H1 (cell line): ENCODE measurements around the gene ADA. TPM values are rescaled to one million over a fixed set of nuclear protein-coding genes. Genes with fewer than 3 reads are reported as not detected.

Experiments used
- CTCF ChIA-PET: fragments of 300-600 bp; sonication (Branson Sonifier 250); formaldehyde crosslinking; loops from one replicate; lab custom pipeline; 2021; ENCODE audit not compliant: partially characterized antibody; lab: Charles Lee
- POLR2A ChIA-PET: fragments of 300-600 bp; sonication (Branson Sonifier 250); formaldehyde crosslinking; loops from one replicate; lab custom pipeline; 2021; ENCODE audit warnings: inconsistent platforms; ENCODE audit not compliant: partially characterized antibody; lab: Charles Lee
- DNase-seq, 2 experiments: peaks; one replicate each; pipeline versions ENCODE4 v3.0.0 to v3.0.0-alpha.2; 2010 to 2022; ENCODE audit warnings: low spot score in 2 of 2, low read depth in 1 of 2, mixed read lengths in 1 of 2
- FAIRE-seq: peaks from 2 replicates; lab custom pipeline; 2011; peaks lifted over from hg19 to GRCh38; lab: Jason Lieb, UNC
- H2AFZ ChIP-seq: 2 replicates; pipeline ENCODE4 v1.8.1; 2012; ENCODE audit warnings: low read length, inconsistent platforms
- H2AK5ac ChIP-seq: 2 replicates; pipeline ENCODE4 v1.6.1; 2013; ENCODE audit warnings: low read depth, low read length
- H2BK120ac ChIP-seq: replicated peaks from 2 replicates; pipeline ENCODE3; 2013; ENCODE audit warnings: low read depth, low read length, inconsistent platforms
- H2BK12ac ChIP-seq: 2 replicates; pipeline ENCODE4 v1.6.1; 2013; ENCODE audit warnings: low read depth, low read length
- H2BK15ac ChIP-seq: 2 replicates; pipeline ENCODE4 v1.6.1; 2013; ENCODE audit warnings: low read length
- H2BK20ac ChIP-seq: 2 replicates; pipeline ENCODE4 v1.6.1; 2013; ENCODE audit warnings: low read length
- H2BK5ac ChIP-seq: 2 replicates; pipeline ENCODE4 v1.6.1; 2013; ENCODE audit warnings: low read depth, low read length
- H3K14ac ChIP-seq: 2 replicates; pipeline ENCODE4 v1.6.1; 2013; ENCODE audit warnings: inconsistent platforms; ENCODE audit not compliant: insufficient read length
- H3K18ac ChIP-seq: 2 replicates; pipeline ENCODE4 v1.6.1; 2013; ENCODE audit warnings: low read length; ENCODE audit errors: extremely low read depth
- H3K23ac ChIP-seq: 2 replicates; pipeline ENCODE4 v1.6.1; 2013; ENCODE audit warnings: inconsistent platforms; ENCODE audit not compliant: insufficient read length
- H3K23me2 ChIP-seq: 2 replicates; pipeline ENCODE4 v1.6.1; 2013; ENCODE audit warnings: low read depth, low read length
- H3K27ac ChIP-seq: 2 replicates; pipeline ENCODE4 v1.6.1; 2011; ENCODE audit warnings: low read depth, low read length, inconsistent platforms
- H3K27me3 ChIP-seq, 4 experiments: replicated peaks in 1 of 4; 1 replicate in 1 of 4; 2 replicates in 3 of 4; pipeline versions ENCODE4 v1.6.1 to v1.8.1; 2011 to 2013; ENCODE audit warnings: low read length in 3 of 4, mild to moderate bottlenecking in 3 of 4, inconsistent platforms in 2 of 4, mixed read lengths in 2 of 4, moderate library complexity in 1 of 4; ENCODE audit not compliant: control insufficient read depth in 3 of 4, insufficient read depth in 3 of 4; ENCODE audit errors: extremely low read depth in 1 of 4
- H3K36me3 ChIP-seq, 4 experiments: 2 replicates each; pipeline versions ENCODE4 v1.6.1 to v1.8.1; 2011 to 2013; ENCODE audit warnings: mild to moderate bottlenecking in 4 of 4, low read length in 3 of 4, moderate library complexity in 2 of 4, control low read depth in 1 of 4, inconsistent platforms in 1 of 4; ENCODE audit not compliant: insufficient read depth in 4 of 4, control insufficient read depth in 2 of 4
- H3K4ac ChIP-seq: replicated peaks from 2 replicates; pipeline ENCODE3; 2013; ENCODE audit warnings: low read length, low read depth, mixed read lengths, inconsistent platforms; ENCODE audit not compliant: insufficient read length
- H3K4me1 ChIP-seq, 4 experiments: replicated peaks in 1 of 4; 1 replicate in 1 of 4; 2 replicates in 3 of 4; pipeline versions ENCODE4 v1.6.1 to v1.8.1; 2011 to 2013; ENCODE audit warnings: low read length in 3 of 4, inconsistent platforms in 2 of 4, mixed read lengths in 1 of 4; ENCODE audit not compliant: insufficient read depth in 4 of 4, control insufficient read depth in 3 of 4
- H3K4me2 ChIP-seq, 2 experiments: 2 replicates each; pipeline versions ENCODE4 v1.6.1 to v1.8.1; 2011 to 2013; ENCODE audit warnings: low read depth in 2 of 2, low read length in 2 of 2, control low read depth in 1 of 2, inconsistent platforms in 1 of 2, mild to moderate bottlenecking in 1 of 2; ENCODE audit not compliant: insufficient read depth in 1 of 2
- H3K4me3 ChIP-seq, 4 experiments: fragments of 200-600, 300-600 bp in 1 of 4; sonication (generic), shearing (Covaris generic), sonication (Bioruptor Twin) in 1 of 4; 2 replicates each; pipeline versions ENCODE4 v1.5.1 to v1.8.1; 2011 to 2016; ENCODE audit warnings: low read length in 4 of 4, low read depth in 3 of 4, control low read depth in 2 of 4, inconsistent platforms in 2 of 4, mild to moderate bottlenecking in 2 of 4, mixed read lengths in 1 of 4, moderate library complexity in 1 of 4; ENCODE audit not compliant: insufficient read depth in 2 of 4; ENCODE audit errors: extremely low read depth in 1 of 4
- H3K56ac ChIP-seq: replicated peaks from 2 replicates; pipeline ENCODE3; 2013; ENCODE audit warnings: low read depth, mild to moderate bottlenecking, mixed read lengths, low read length, inconsistent platforms; ENCODE audit not compliant: insufficient read length
- H3K79me1 ChIP-seq: 2 replicates; pipeline ENCODE4 v1.6.1; 2013; ENCODE audit warnings: low read depth, low read length, control low read depth
- H3K79me2 ChIP-seq, 2 experiments: 2 replicates each; pipeline versions ENCODE4 v1.6.1 to v1.8.1; 2012 to 2013; ENCODE audit warnings: low read length in 2 of 2, mild to moderate bottlenecking in 2 of 2, inconsistent platforms in 1 of 2; ENCODE audit not compliant: insufficient read depth in 2 of 2, control insufficient read depth in 1 of 2
- H3K9ac ChIP-seq, 4 experiments: replicated peaks in 1 of 4; 1 replicate in 1 of 4; 2 replicates in 3 of 4; pipeline versions ENCODE4 v1.6.1 to v1.8.1; 2011 to 2013; ENCODE audit warnings: low read depth in 3 of 4, low read length in 3 of 4, control low read depth in 2 of 4, mild to moderate bottlenecking in 2 of 4, moderate library complexity in 2 of 4, inconsistent platforms in 1 of 4; ENCODE audit errors: extremely low read depth in 1 of 4
- H3K9me3 ChIP-seq, 2 experiments: 2 replicates each; pipeline versions ENCODE4 v1.6.1 to v1.8.1; 2012 to 2013; ENCODE audit warnings: mild to moderate bottlenecking in 2 of 2, moderate library complexity in 2 of 2, control low read depth in 1 of 2, inconsistent platforms in 1 of 2, low read depth in 1 of 2, low read length in 1 of 2, mixed read lengths in 1 of 2; ENCODE audit not compliant: insufficient read depth in 2 of 2
- H4K20me1 ChIP-seq, 2 experiments: replicated peaks in 1 of 2; 2 replicates each; pipeline versions ENCODE3 to v1.8.1; 2011 to 2013; ENCODE audit warnings: inconsistent platforms in 2 of 2, low read length in 2 of 2, mild to moderate bottlenecking in 1 of 2; ENCODE audit not compliant: insufficient read depth in 2 of 2, control insufficient read depth in 1 of 2
- H4K5ac ChIP-seq: 2 replicates; pipeline ENCODE4 v1.6.1; 2013; ENCODE audit warnings: low read length, low read depth, mixed read lengths, inconsistent platforms; ENCODE audit not compliant: insufficient read length
- H4K8ac ChIP-seq: 2 replicates; pipeline ENCODE4 v1.8.0; 2013; ENCODE audit warnings: mild to moderate bottlenecking, moderate library complexity, low read length, inconsistent platforms; ENCODE audit not compliant: insufficient read depth; ENCODE audit errors: extremely low read depth
- H4K91ac ChIP-seq: replicated peaks from 2 replicates; pipeline ENCODE3; 2013; ENCODE audit warnings: low read length, mixed read lengths, inconsistent platforms; ENCODE audit not compliant: insufficient read length
- BACH1 ChIP-seq: IDR thresholded peaks from 2 replicates; pipeline ENCODE4 v1.6.1; 2012; ENCODE audit warnings: low read length, improper control_type of control experiment
- EGR1 ChIP-seq: IDR thresholded peaks from 2 replicates; pipeline ENCODE4 v1.6.1; 2011; ENCODE audit warnings: low read depth, low read length, borderline replicate concordance
- EP300 ChIP-seq, 2 experiments: IDR thresholded peaks; 1 replicate in 1 of 2; 2 replicates in 1 of 2; pipeline ENCODE4 v1.6.1; 2011 to 2012; ENCODE audit warnings: low read depth in 2 of 2, low read length in 2 of 2, mild to moderate bottlenecking in 2 of 2, borderline replicate concordance in 1 of 2, inconsistent platforms in 1 of 2, moderate library complexity in 1 of 2
- FOSL1 ChIP-seq: IDR thresholded peaks from 2 replicates; pipeline ENCODE4 v1.6.1; 2011; ENCODE audit warnings: mild to moderate bottlenecking, low read depth, low read length, moderate library complexity; ENCODE audit not compliant: insufficient read depth
- GTF2F1 ChIP-seq: IDR thresholded peaks from 2 replicates; pipeline ENCODE4 v1.6.1; 2012; ENCODE audit warnings: low read depth, low read length, improper control_type of control experiment, borderline replicate concordance
- MAFK ChIP-seq: IDR thresholded peaks from 2 replicates; pipeline ENCODE4 v1.6.1; 2012; ENCODE audit warnings: low read depth, mild to moderate bottlenecking, improper control_type of control experiment, low read length
- RAD21 ChIP-seq, 2 experiments: IDR thresholded peaks in 1 of 2; conservative IDR thresholded peaks in 1 of 2; 2 replicates each; pipeline ENCODE4 v1.6.1; 2011; ENCODE audit warnings: low read depth in 2 of 2, low read length in 2 of 2, improper control_type of control experiment in 1 of 2, inconsistent platforms in 1 of 2, mild to moderate bottlenecking in 1 of 2, moderate library complexity in 1 of 2
- SP1 ChIP-seq: IDR thresholded peaks from 2 replicates; pipeline ENCODE4 v1.6.1; 2011; ENCODE audit warnings: low read depth, low read length
- SP4 ChIP-seq: IDR thresholded peaks from 2 replicates; pipeline ENCODE4 v1.6.1; 2012; ENCODE audit warnings: low read length, inconsistent platforms
- YY1 ChIP-seq: IDR thresholded peaks from 2 replicates; pipeline ENCODE4 v1.6.1; 2011; ENCODE audit warnings: low read depth, mild to moderate bottlenecking, low read length
- ZNF274 ChIP-seq: IDR thresholded peaks from 2 replicates; pipeline ENCODE4 v1.7.0; 2012; ENCODE audit warnings: low read length, borderline replicate concordance; ENCODE audit errors: extremely low read depth
- WGBS, 2 experiments: shearing (Covaris generic) in 1 of 2; methylation state at CpG; one replicate each; pipeline versions ENCODE4 v1.1.6 to v1.1.7; 2013 to 2015; ENCODE audit warnings: low lambda C conversion rate in 2 of 2, mixed read lengths in 2 of 2, inconsistent platforms in 1 of 2, low coverage in 1 of 2, missing lambda C conversion rate in 1 of 2; ENCODE audit not compliant: insufficient replicate concordance in 2 of 2, insufficient coverage in 1 of 2, insufficient read length in 1 of 2; ENCODE audit errors: extremely low coverage in 1 of 2, missing lambda C conversion rate in 1 of 2; 5-methylcytosine and 5-hydroxymethylcytosine counted together
- polyA plus RNA-seq, 7 experiments: library from polyadenylated mRNA; depleted of rRNA in 3 of 7; stranded (reverse) in 5 of 7; unstranded in 2 of 7; fragments of >200 nt in 5 of 7; fragments of 200-250 nt in 2 of 7; gene quantifications; 1 replicate in 5 of 7; 2 replicates in 1 of 7; 4 replicates in 1 of 7; pipeline versions ENCODE4 v1.2.1 to v1.2.3, GENCODE V29; 2011 to 2013; ENCODE audit warnings: missing spikeins in 2 of 7, mixed read lengths in 2 of 7
- total RNA-seq: library from RNA; stranded (reverse); fragmentation: NEBNext Ultra II Directional; extraction: Animal tissue kit (Norgen Biotek cat#: 25700); gene quantifications from 2 replicates; pipeline ENCODE4 v1.2.1, GENCODE V29; 2021
- TF ChIP-seq, protein P1 (sequence below): IDR thresholded peaks from 2 replicates; pipeline ENCODE4 v1.6.1; 2012; ENCODE audit warnings: inconsistent platforms
- TF ChIP-seq, protein P2 (sequence below): IDR thresholded peaks from 2 replicates; pipeline ENCODE4 v1.6.1; 2012; ENCODE audit warnings: inconsistent platforms

Gene ADA
- total and polyA plus RNA-seq, 2 of the 8 experiments (the other 6 are each of a cell fraction or from before 2014, with no cell fraction given) = 19.9 to 32.8 TPM

DNA sequence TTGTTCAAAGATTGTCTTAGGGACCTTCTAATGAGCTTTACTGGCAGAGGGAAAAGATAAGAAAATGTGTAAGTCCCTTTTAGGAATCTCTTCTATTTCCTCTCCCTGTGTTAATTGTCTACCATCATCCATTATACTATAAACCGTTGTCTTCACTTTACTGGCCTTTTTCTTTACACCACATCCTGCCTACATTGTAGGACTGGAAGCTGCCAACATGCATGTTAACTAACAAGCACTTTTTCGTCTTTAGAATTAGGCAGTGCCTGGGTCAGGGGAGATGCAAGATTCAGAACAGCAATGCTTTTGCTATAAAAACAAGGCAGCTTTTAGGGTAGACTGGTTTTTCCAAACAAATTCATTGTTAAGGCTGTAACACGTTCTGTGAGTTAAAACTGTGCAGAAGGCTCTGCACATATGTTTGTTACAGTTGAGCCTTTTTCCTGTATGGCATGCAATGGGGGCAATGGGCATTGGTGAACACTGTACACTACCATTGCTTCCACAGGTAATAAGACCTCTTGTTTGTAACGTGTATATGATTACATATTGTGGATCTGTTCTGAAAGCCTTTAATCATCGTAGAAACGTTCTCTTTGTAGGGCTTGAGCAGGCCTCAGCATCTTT, 80.0 kb downstream of the ADA start:
- Histone ChIP-seq H3K27ac (no peak overlapping the region), H3K4me1 (peaks cover 0 to 3% (median 0%) of the 10 kb centered on the region in 4 experiments; a peak in 1 of 7 replicates)
- TF ChIP-seq EP300 (IDR thresholded peaks at IDR 0.05; ENCODE audit: borderline replicate concordance in 1 of 2, low read depth in 2 of 2, low read length in 2 of 2) (no peak), YY1 (no peak), FOSL1 (no peak), EGR1 (no peak), ZNF274 (no peak), SP1 (no peak), BACH1 (no peak), GTF2F1 (no peak), SP4 (no peak), MAFK (no peak), RAD21 (IDR thresholded peaks at IDR 0.05 in 1 of 2, conservative IDR thresholded peaks at IDR 0.05 in 1 of 2; ENCODE audit: low read depth in 2 of 2, low read length in 2 of 2) (no peak)
- TF ChIP-seq, protein P1, sequence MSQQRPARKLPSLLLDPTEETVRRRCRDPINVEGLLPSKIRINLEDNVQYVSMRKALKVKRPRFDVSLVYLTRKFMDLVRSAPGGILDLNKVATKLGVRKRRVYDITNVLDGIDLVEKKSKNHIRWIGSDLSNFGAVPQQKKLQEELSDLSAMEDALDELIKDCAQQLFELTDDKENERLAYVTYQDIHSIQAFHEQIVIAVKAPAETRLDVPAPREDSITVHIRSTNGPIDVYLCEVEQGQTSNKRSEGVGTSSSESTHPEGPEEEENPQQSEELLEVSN = no peak
- TF ChIP-seq, protein P2, sequence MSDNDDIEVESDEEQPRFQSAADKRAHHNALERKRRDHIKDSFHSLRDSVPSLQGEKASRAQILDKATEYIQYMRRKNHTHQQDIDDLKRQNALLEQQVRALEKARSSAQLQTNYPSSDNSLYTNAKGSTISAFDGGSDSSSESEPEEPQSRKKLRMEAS = no peak

More for the DNA sequence above, 80.0 kb downstream of the ADA start:
- Histone ChIP-seq H3K36me3 (no peaks in the 10 kb centered on the region), H2BK5ac (no peak overlapping the region), H3K4me2 (no peak overlapping the region), H3K23ac (no peak overlapping the region), H2BK20ac (no peak overlapping the region), H3K79me2 (no peaks in the 10 kb centered on the region), H3K18ac (no peak overlapping the region), H3K4ac (no peak overlapping the region), H2AFZ (no peak overlapping the region), H2AK5ac (no peak overlapping the region), H3K79me1 (no peaks in the 10 kb centered on the region), H4K20me1 (no peaks in the 10 kb centered on the region), H4K8ac (no peak overlapping the region), H4K91ac (no peak overlapping the region), H2BK12ac (no peak overlapping the region), H3K9me3 (no peaks in the 10 kb centered on the region), H3K27me3 (no peaks in the 10 kb centered on the region), H3K23me2 (no peaks in the 10 kb centered on the region), H3K9ac (no peak overlapping the region), H2BK15ac (no peak overlapping the region), H4K5ac (no peak overlapping the region), H3K56ac (no peak overlapping the region), H3K14ac (no peak overlapping the region), H2BK120ac (no peak overlapping the region), H3K4me3 (no peak overlapping the region)
- CTCF ChIA-PET = interaction anchor here (0.8 to 1.3 kb wide), 4 partner anchors 22 to 354 kb away, joined by 3 to 4 read pairs (median 4); no protein-coding TSS in a partner anchor
- no peak for FAIRE-seq
- no peak for DNase-seq
- POLR2A ChIA-PET = no interaction called here
- 89% methylated on average over 6 of the region's 6 CpGs; no CpG with 5 or more reads in 1 of the 2 experiments for WGBS, 2 experiments
